GM18870 (cell line): ENCODE results near the gene VLDLR.
"Not testable (repeated sequence)": the region's sequence is repeated elsewhere in the genome, so short reads cannot be mapped to it uniquely, and the experiment has no call there.

Source experiments
- ATAC-seq: cut with Tn5 transposase; IDR thresholded peaks from one replicate; pipeline ENCODE4 v1.9.1; 2021; ENCODE audit warnings: moderate library complexity; ENCODE audit not compliant: unreplicated experiment

VLDLR gene

DNA sequence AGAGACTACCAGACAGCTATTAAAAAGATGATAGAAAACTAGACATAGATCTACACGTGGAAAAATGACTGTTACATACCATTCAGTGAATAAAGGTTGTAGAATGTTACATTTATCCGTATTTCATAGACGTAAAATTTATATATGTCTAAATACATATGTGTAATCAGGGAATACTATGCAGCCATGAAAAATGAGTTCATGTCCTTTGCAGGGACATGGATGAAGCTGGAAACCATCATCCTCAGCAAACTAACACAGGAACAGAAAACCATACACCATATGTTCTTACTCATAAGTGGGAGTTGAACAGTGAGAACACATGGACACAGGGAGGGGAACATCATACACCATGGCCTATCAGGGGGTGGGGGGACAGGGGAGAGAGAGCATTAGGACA lies 85.7 kb downstream of the VLDLR start:
- not testable (repeated sequence) for ATAC-seq
